Tibial artery (tissue), 4 donors: ENCODE results near the gene SLC5A8.
A peak's percentile ranks its signal among the peaks of the same experiment; 100 is the strongest.

ENCODE experiments used
- DNase-seq, 2 donors: peaks; one replicate each; pipeline ENCODE4 v3.0.0-alpha.2; 2019
- H3K27ac ChIP-seq, 2 donors: fragments of 200-600 bp; sonication (generic) in 1 of 2; 1 replicate in 1 of 2; 2 replicates in 1 of 2; pipeline ENCODE4 v1.5.1; 2018 to 2019; ENCODE audit warnings: mild to moderate bottlenecking in 1 of 2
- H3K27me3 ChIP-seq, 2 donors: fragments of 200-600 bp; sonication (generic) in 1 of 2; one replicate each; pipeline versions ENCODE4 v1.5.1 to v1.6.0; 2016 to 2019
- H3K36me3 ChIP-seq, 3 donors: fragments of 200-600 bp; sonication (generic) in 2 of 3; one replicate each; pipeline ENCODE4 v1.5.1; 2016 to 2019; ENCODE audit warnings: mild to moderate bottlenecking in 2 of 3
- H3K4me1 ChIP-seq, 4 donors: fragments of 200-600 bp; sonication (generic) in 2 of 4; 1 replicate in 3 of 4; 2 replicates in 1 of 4; pipeline ENCODE4 v1.5.1; 2016 to 2019
- H3K4me3 ChIP-seq, 2 donors: fragments of 200-600 bp; sonication (generic) in 1 of 2; 1 replicate in 1 of 2; 2 replicates in 1 of 2; pipeline ENCODE4 v1.5.1; 2018 to 2019; ENCODE audit warnings: mild to moderate bottlenecking in 2 of 2
- H3K9me3 ChIP-seq, 3 donors: fragments of 200-600 bp; sonication (generic) in 1 of 3; one replicate each; pipeline ENCODE4 v1.5.1; 2016 to 2019
- intact Hi-C: fragments of 100-400 bp; cut with DNase I; formaldehyde crosslinking; loops from one replicate; pipeline ENCODE4 v1.15.0; 2023; ENCODE audit warnings: low total_unique reads
- TF ChIP-seq, protein P1 (sequence below), 2 experiments: fragments of 200-600 bp in 1 of 2; fragments of 450-650 bp in 1 of 2; IDR thresholded peaks; one replicate each; pipeline ENCODE4 v1.5.1; 2017 to 2019; ENCODE audit warnings: antibody characterized with exemption in 2 of 2, mild to moderate bottlenecking in 1 of 2, moderate library complexity in 1 of 2

Gene SLC5A8

DNA sequence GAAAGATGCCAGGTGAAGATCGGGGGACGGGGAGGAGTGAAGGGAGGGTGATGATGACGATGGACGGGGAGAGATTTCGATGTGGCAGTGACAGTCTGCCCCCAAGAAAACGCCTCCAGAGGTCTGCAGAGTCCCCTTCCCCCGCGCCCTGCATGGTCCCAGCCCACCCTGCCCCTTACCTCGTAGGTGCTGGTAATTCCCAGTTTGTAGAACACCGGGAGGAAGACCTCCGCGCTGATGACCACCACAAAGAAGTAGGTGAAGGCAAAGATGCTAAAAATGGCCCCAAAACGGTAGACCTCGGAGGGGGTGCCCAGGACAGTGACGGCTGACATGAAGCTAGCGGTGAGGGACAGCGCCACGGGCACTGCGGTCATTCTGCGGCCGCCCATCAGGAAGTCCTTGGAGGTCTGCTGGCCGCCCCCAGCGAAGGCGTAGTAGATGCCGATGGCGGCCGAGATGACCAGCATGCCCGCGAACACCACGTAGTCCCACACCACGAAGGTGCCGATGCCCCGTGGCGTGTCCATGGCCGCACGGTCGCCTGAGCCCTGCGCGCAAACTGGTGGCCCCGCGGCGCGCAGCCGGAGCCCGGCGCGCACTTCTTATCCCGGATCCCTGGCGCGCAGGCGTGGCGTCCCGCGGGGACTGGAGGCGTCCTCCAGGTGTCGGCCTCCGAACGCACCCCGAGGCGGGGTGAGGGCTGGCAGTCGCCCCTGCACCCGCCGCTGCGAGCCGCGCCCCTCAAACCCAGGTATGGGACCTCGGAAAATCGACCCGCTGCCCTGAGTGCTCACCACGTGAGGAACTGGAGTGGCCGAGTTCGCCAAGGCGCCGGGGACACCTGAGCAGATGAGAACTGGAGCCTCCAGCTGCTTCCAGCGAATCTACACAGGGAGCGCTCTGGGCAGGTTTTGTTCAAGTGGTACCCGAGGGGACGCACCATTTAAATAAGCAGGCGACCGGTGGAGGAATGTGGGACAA lies at the start of gene SLC5A8:
Gene SLC5A8 (minus strand): TSS at position 920 of the 984 bp plus-strand sequence. CDS start 390 bp downstream, at position 530.
- Histone ChIP-seq H3K27ac (no peak within 1 kb of the TSS), H3K9me3 (no peaks in the 10 kb centered on the region), H3K4me1 (peaks cover 0 to 11% (median 3%) of the 10 kb centered on the region in 4 donors), H3K27me3 (peaks cover 0 to 22% of the 10 kb centered on the region in 2 donors), H3K36me3 (no peaks in the 10 kb centered on the region), H3K4me3 (peak within 1 kb of the TSS; percentile 16 to 23)
- TF ChIP-seq, protein P1, sequence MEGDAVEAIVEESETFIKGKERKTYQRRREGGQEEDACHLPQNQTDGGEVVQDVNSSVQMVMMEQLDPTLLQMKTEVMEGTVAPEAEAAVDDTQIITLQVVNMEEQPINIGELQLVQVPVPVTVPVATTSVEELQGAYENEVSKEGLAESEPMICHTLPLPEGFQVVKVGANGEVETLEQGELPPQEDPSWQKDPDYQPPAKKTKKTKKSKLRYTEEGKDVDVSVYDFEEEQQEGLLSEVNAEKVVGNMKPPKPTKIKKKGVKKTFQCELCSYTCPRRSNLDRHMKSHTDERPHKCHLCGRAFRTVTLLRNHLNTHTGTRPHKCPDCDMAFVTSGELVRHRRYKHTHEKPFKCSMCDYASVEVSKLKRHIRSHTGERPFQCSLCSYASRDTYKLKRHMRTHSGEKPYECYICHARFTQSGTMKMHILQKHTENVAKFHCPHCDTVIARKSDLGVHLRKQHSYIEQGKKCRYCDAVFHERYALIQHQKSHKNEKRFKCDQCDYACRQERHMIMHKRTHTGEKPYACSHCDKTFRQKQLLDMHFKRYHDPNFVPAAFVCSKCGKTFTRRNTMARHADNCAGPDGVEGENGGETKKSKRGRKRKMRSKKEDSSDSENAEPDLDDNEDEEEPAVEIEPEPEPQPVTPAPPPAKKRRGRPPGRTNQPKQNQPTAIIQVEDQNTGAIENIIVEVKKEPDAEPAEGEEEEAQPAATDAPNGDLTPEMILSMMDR (IDR thresholded peaks at IDR 0.05): no peak
- DNase-seq: no peak
- intact Hi-C loops: no loop called here

GRCh38 chr12:101257357-101257756 lies 47.3 kb upstream of the SLC5A8 start:
- DNase-seq: no peak
- Histone ChIP-seq H3K4me1 (no peaks in the 10 kb centered on the region), H3K4me3 (no peak overlapping the region), H3K27ac (no peak overlapping the region), H3K9me3 (no peaks in the 10 kb centered on the region), H3K36me3 (no peaks in the 10 kb centered on the region), H3K27me3 (no peaks in the 10 kb centered on the region)
- TF ChIP-seq, protein P1 (IDR thresholded peaks at IDR 0.05): no peak
- intact Hi-C loops: no loop called here

DNA sequence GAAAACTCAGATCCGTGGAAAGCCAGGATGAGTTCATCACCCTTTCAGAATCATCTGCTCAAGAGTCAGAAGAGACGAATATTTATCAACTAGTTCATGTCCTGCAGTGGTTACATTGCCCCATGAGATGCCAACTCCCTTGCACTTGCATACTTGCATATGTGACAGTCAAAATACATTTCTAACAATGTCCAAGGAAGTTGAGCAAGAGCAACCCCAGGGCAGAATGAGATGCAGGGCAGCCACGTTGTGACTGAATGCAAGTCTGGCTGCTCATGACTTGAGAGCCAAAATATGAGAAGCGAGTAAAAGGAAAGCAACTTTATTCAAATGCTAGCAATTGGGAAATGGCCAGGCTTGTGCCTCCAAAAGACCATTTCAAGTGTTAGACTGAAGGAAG lies 46.2 kb upstream of the SLC5A8 start:
- Histone ChIP-seq H3K4me3 (no peak overlapping the region), H3K4me1 (no peaks in the 10 kb centered on the region), H3K9me3 (no peaks in the 10 kb centered on the region), H3K27ac (no peak overlapping the region), H3K36me3 (no peaks in the 10 kb centered on the region), H3K27me3 (peaks cover 0 to 4% of the 10 kb centered on the region in 2 donors)
- TF ChIP-seq, protein P1 (IDR thresholded peaks at IDR 0.05): no peak
- DNase-seq: no peak
- intact Hi-C loops: no loop called here

DNA sequence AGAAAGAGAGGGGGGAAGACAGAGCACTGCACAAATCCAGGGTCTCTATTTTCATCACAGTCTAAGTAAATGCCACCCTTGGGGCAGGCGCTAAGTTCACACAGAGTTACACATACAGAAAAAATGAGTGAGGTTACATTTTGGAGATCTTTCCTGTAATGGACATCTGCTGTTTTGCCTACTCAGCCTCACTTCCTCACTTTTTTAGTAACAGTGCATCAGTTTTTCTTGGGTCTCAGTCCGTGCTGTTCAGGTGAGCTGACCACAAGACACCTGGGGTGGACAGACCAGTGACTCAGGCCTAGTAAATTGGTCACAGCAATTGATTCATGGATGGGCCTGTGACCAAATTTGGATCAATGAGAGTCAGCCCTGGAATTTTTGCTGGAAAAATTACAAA lies 33.6 kb upstream of the SLC5A8 start:
- Histone ChIP-seq H3K4me3 (no peak overlapping the region), H3K27ac (no peak overlapping the region), H3K27me3 (peaks cover 0 to 4% of the 10 kb centered on the region in 2 donors), H3K9me3 (no peaks in the 10 kb centered on the region), H3K4me1 (no peaks in the 10 kb centered on the region), H3K36me3 (no peaks in the 10 kb centered on the region)
- intact Hi-C loops: no loop called here
- no peak for DNase-seq
- TF ChIP-seq, protein P1 (IDR thresholded peaks at IDR 0.05): no peak

DNA sequence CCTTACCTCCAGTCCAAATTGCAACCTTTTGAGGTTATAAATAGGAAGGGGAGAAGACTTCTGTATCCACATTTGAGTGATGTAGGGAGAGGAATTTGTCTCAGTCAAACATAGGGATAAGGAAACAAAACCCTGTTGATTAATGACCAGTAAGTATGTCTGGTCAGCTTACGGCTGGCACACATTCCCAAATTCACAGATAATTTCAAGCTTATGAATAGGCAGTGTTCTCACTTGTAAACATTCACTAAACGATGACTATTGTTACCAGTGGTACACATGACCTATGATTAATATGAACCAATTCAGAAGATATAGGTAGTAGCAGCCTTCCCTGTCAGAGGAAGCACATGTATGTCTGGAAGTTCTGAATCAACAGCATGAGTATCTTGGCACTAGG lies 33.0 kb upstream of the SLC5A8 start:
- H3K9me3 ChIP-seq: no peaks in the 10 kb centered on the region
- DNase-seq: no peak
- TF ChIP-seq, protein P1 (IDR thresholded peaks at IDR 0.05): no peak
- H3K4me1 ChIP-seq: no peaks in the 10 kb centered on the region
- no peak overlapping the region for H3K27ac ChIP-seq
- H3K27me3 ChIP-seq: peaks cover 0 to 4% of the 10 kb centered on the region in 2 donors
- intact Hi-C loops: no loop called here
- no peaks in the 10 kb centered on the region for H3K36me3 ChIP-seq
- no peak overlapping the region for H3K4me3 ChIP-seq
